GM18498 (cell line): ENCODE measurements around the gene ZNF697.
"Not testable (repeated sequence)": the region's sequence is repeated elsewhere in the genome, so short reads cannot be mapped to it uniquely, and the experiment has no call there.

Experiments used
- ATAC-seq: cut with Tn5 transposase; IDR thresholded peaks from one replicate; pipeline ENCODE4 v1.9.1; 2021; ENCODE audit warnings: mild to moderate bottlenecking, moderate library complexity; ENCODE audit not compliant: unreplicated experiment

ZNF697 gene

GRCh38 chr1:119632841-119633240 lies 15.2 kb downstream of the ZNF697 start:
- ATAC-seq: no peak

- no peak for ATAC-seq
These were observed 16.0 kb downstream of the ZNF697 start for GRCh38 chr1:119632103-119632490.

- peak; percentile 70 for ATAC-seq
These were observed 16.5 kb downstream of the ZNF697 start for GRCh38 chr1:119631433-119632102.

GRCh38 chr1:119631086-119631432 lies 17.0 kb downstream of the ZNF697 start:
- ATAC-seq: no peak

- ATAC-seq: no peak
These were observed 21.2 kb downstream of the ZNF697 start for GRCh38 chr1:119626841-119627240.

GRCh38 chr1:119626011-119626545 lies 22.0 kb downstream of the ZNF697 start:
- no peak for ATAC-seq

- no peak for ATAC-seq
These were observed 24.4 kb downstream of the ZNF697 start for GRCh38 chr1:119623678-119624077.

GRCh38 chr1:119623193-119623515 lies 24.9 kb downstream of the ZNF697 start:
- ATAC-seq: no peak

- no peak for ATAC-seq
These were observed 25.5 kb downstream of the ZNF697 start for GRCh38 chr1:119622311-119623192.

- ATAC-seq: no peak
These were observed 26.4 kb downstream of the ZNF697 start for GRCh38 chr1:119621705-119622104.

- no peak for ATAC-seq
These were observed 30.0 kb downstream of the ZNF697 start for GRCh38 chr1:119617751-119618691.

- ATAC-seq: not testable (repeated sequence)
These were observed 31.3 kb downstream of the ZNF697 start for GRCh38 chr1:119616748-119617147.

- ATAC-seq: not testable (repeated sequence)
These were observed 33.0 kb downstream of the ZNF697 start for GRCh38 chr1:119615100-119615499.

GRCh38 chr1:119613769-119614720 lies 34.0 kb downstream of the ZNF697 start:
- peak; percentile 75 for ATAC-seq

GRCh38 chr1:119611701-119612113 lies 36.4 kb downstream of the ZNF697 start:
- ATAC-seq: peak; percentile 55

- not testable (repeated sequence) for ATAC-seq
These were observed 39.2 kb downstream of the ZNF697 start for GRCh38 chr1:119608816-119609215.

- ATAC-seq: not testable (repeated sequence)
These were observed 40.8 kb downstream of the ZNF697 start for GRCh38 chr1:119607087-119607807.

- ATAC-seq: no peak
These were observed 41.7 kb downstream of the ZNF697 start for GRCh38 chr1:119606394-119606793.

- no peak for ATAC-seq
These were observed 42.4 kb downstream of the ZNF697 start for GRCh38 chr1:119605686-119606085.
